Heart left ventricle (tissue), 16 donors: ENCODE measurements around the gene CASZ1. TPM values are rescaled to one million over a fixed set of nuclear protein-coding genes. Genes with fewer than 3 reads are reported as not detected.

ENCODE experiments used
- ATAC-seq, 4 donors: fragments of 200-7000 bp; cut with Tn5 transposase; one replicate each; pipeline ENCODE4 v1.9.1; 2020 to 2022; ENCODE audit warnings: moderate library complexity in 4 of 4, mild to moderate bottlenecking in 3 of 4, moderate number of reproducible peaks in 1 of 4
- DNase-seq, 5 donors: peaks; one replicate each; pipeline ENCODE4 v3.0.0-alpha.2; 2020
- H3K27ac ChIP-seq, 12 donors: fragments of 200-600 bp; sonication (generic) in 4 of 12; one replicate each; pipeline versions ENCODE4 v1.5.0 to v1.8.0; 2016 to 2022; ENCODE audit warnings: mild to moderate bottlenecking in 2 of 12
- H3K27me3 ChIP-seq, 9 donors: fragments of 200-600 bp; sonication (generic) in 2 of 9; one replicate each; pipeline versions ENCODE4 v1.5.1 to v1.8.0; 2016 to 2022; ENCODE audit warnings: mild to moderate bottlenecking in 3 of 9
- H3K36me3 ChIP-seq, 9 donors: fragments of 200-600 bp; sonication (generic) in 2 of 9; one replicate each; pipeline versions ENCODE4 v1.5.0 to v1.8.0; 2018 to 2022; ENCODE audit warnings: mild to moderate bottlenecking in 2 of 9
- H3K4me1 ChIP-seq, 12 donors: fragments of 200-600 bp; sonication (generic) in 4 of 12; one replicate each; pipeline versions ENCODE4 v1.5.0 to v1.8.0; 2016 to 2022; ENCODE audit warnings: mild to moderate bottlenecking in 3 of 12
- H3K4me3 ChIP-seq, 12 donors: fragments of 200-600 bp; sonication (generic) in 4 of 12; one replicate each; pipeline versions ENCODE4 v1.5.0 to v1.8.0; 2017 to 2022; ENCODE audit warnings: mild to moderate bottlenecking in 9 of 12, moderate library complexity in 4 of 12
- H3K9me3 ChIP-seq, 12 donors: fragments of 200-600 bp; sonication (generic) in 4 of 12; one replicate each; pipeline versions ENCODE4 v1.5.0 to v1.8.0; 2016 to 2022; ENCODE audit warnings: mild to moderate bottlenecking in 1 of 12
- CTCF ChIP-seq, 12 donors: fragments of 200-600 bp; sonication (generic) in 4 of 12; IDR thresholded peaks; one replicate each; pipeline versions ENCODE4 v1.5.0 to v1.8.0; 2018 to 2022; ENCODE audit warnings: antibody characterized with exemption in 12 of 12, mild to moderate bottlenecking in 5 of 12
- POLR2A ChIP-seq, 2 donors: fragments of 450-650 bp; IDR thresholded peaks; one replicate each; pipeline ENCODE4 v1.6.1; 2017; ENCODE audit warnings: antibody characterized with exemption in 2 of 2, mild to moderate bottlenecking in 2 of 2, moderate library complexity in 2 of 2
- WGBS, 4 donors: extraction: QIAGEN DNeasy Blood & Tissue Kit in 2 of 4; methylation state at CpG; one replicate each; pipeline versions ENCODE4 v1.1.5 to v1.1.7; 2013 to 2018; 5-methylcytosine and 5-hydroxymethylcytosine counted together
- intact Hi-C, 10 donors: fragments of 100-400 bp; cut with DNase I; formaldehyde crosslinking; loops; one replicate each; pipeline versions ENCODE4 v1.11.1 to v1.14.2; 2022
- polyA plus RNA-seq, 2 donors: library from polyadenylated mRNA; stranded (reverse); fragments of 200-250 nt; gene quantifications; one replicate each; pipeline ENCODE4 v1.2.3, GENCODE V29; 2013
- total RNA-seq, 9 donors: library from RNA; depleted of rRNA in 2 of 9; stranded (reverse); fragments of >200 nt in 2 of 9; fragmentation: NEBNext Ultra II Directional in 3 of 9; extraction: Animal tissue kit (Norgen Biotek cat#: 25700) in 3 of 9; gene quantifications; one replicate each; pipeline versions ENCODE4 v1.1.0 to v1.2.4, GENCODE V29; 2016 to 2023
- donor health status: ischemic (EF 13 %, LVEDD 7.1; RV severe dilation, severe dysfunction).
- donor health status: healthy with polysubstance abuse.
- donor health status: DM: no; HTN: yes; CAD: no.
- donor health status: DM: no; HTN: no; CAD: no.
- donor health status: ischemic (EF 25% LVEDD 6.9; RV normal size, moderate dysfunction).
- donor health status: ischemic (EF 25% LVEDD 5.7; RV mildly dilated, moderate dysfunction).
- donor health status: healthy.
- donor health status: DM: yes; HTN: yes; CAD: no.
- donor health status: ischemic (EF 35%, LVEDD 5.7; RV mildly dilated, moderate dysfunction).
- donor health status: nonischemic (EF 11% LVEDD 7.7; RV severe dilation, severe dysfunction).
- donor health status: DM: yes; HTN: yes; CAD: no.
- donor health status: PGD.
- donor health status: ischemic (EF 29% LVEDD 5.4; RV normal size, mild dysfunction).
- donor health status: nonischemic (EF 23%, LVEDD 6.1; RV moderate dilation, normal function).

The CASZ1 gene
- total and polyA plus RNA-seq, 11 donors = 28.8 to 84.9 (median 55.0) TPM

DNA sequence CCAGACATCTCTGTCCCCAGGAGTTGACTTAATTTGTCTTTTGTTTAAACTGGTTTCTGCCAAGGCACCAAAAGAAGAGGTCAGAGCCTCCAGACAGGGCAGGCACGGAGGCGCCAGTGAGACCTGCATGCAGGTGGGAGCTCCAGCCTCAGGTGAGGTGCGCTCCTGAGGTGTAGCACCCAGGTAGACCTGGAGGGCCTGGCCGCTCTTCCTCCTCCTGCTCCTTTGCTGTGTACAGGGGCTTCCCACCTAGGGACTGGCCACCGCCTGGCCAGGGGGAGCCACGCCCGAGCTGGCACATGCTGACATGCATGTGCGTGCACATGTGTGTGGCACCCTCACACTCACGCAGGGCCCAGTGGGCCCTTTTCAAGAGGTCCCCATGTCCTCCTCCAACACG, 163.0 kb downstream of the CASZ1 start:
- TF ChIP-seq POLR2A (IDR thresholded peaks at IDR 0.05) (no peak), CTCF (IDR thresholded peaks at IDR 0.05) (no peak)
- H3K36me3 ChIP-seq = peaks cover 0 to 16% (median 3%) of the 10 kb centered on the region in 9 donors
- no peak overlapping the region for H3K4me3 ChIP-seq
- no peaks in the 10 kb centered on the region for H3K9me3 ChIP-seq
- intact Hi-C loops = loop anchor here in 2 of 10 donors (10.0 kb wide), 2 partner anchors 99 to 119 kb away; no protein-coding TSS in a partner anchor
- peak in 3 of 5 donors; percentile 16 to 41 (median 18) for DNase-seq
- no peak for ATAC-seq
- peaks cover 0 to 38% (median 22%) of the 10 kb centered on the region in 12 donors for H3K4me1 ChIP-seq
- H3K27ac ChIP-seq = peak overlapping the region in 3 of 12 donors; percentile 26 to 72 (median 42)
- WGBS, 4 donors = 97% methylated on average over 10 of the region's 10 CpGs
- H3K27me3 ChIP-seq = peaks cover 0 to 5% (median 0%) of the 10 kb centered on the region in 9 donors

DNA sequence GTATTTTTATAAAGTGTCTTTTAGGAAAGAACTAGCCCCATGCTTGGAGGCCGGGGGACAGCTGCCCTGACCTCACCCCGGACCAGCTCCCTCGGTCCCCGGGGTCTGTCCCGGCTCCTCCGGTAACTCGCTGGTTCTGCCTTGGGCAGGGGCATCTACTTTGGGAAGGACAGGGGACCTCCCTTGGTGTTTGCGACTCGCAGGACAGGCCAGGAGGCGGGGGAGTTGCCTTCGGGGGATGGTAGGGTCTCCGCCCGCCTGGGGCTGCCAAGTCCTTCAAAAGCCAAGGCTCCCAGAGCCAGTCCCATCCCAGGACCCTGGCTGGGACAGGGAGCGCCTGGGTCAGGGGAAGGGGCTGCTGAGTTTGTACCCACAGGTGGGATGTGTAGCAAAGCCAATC, 163.8 kb downstream of the CASZ1 start:
- peaks cover 0 to 16% (median 0%) of the 10 kb centered on the region in 9 donors for H3K36me3 ChIP-seq
- DNase-seq = peak in 3 of 5 donors; percentile 16 to 49 (median 18)
- H3K27ac ChIP-seq = peak overlapping the region in 5 of 12 donors; percentile 15 to 72 (median 26)
- WGBS, 4 donors = 79 to 86% (median 82%) methylated on average over 10 to 14 of the region's 14 CpGs
- ATAC-seq = no peak
- H3K9me3 ChIP-seq = no peaks in the 10 kb centered on the region
- peaks cover 0 to 36% (median 24%) of the 10 kb centered on the region in 12 donors for H3K4me1 ChIP-seq
- no peaks in the 10 kb centered on the region for H3K27me3 ChIP-seq
- intact Hi-C loops = loop anchor here in 2 of 10 donors (10.0 kb wide), 2 partner anchors 98 to 118 kb away; no protein-coding TSS in a partner anchor
- TF ChIP-seq POLR2A (IDR thresholded peaks at IDR 0.05) = no peak
- TF ChIP-seq CTCF (IDR thresholded peaks at IDR 0.05) = no peak
- no peak overlapping the region for H3K4me3 ChIP-seq

DNA sequence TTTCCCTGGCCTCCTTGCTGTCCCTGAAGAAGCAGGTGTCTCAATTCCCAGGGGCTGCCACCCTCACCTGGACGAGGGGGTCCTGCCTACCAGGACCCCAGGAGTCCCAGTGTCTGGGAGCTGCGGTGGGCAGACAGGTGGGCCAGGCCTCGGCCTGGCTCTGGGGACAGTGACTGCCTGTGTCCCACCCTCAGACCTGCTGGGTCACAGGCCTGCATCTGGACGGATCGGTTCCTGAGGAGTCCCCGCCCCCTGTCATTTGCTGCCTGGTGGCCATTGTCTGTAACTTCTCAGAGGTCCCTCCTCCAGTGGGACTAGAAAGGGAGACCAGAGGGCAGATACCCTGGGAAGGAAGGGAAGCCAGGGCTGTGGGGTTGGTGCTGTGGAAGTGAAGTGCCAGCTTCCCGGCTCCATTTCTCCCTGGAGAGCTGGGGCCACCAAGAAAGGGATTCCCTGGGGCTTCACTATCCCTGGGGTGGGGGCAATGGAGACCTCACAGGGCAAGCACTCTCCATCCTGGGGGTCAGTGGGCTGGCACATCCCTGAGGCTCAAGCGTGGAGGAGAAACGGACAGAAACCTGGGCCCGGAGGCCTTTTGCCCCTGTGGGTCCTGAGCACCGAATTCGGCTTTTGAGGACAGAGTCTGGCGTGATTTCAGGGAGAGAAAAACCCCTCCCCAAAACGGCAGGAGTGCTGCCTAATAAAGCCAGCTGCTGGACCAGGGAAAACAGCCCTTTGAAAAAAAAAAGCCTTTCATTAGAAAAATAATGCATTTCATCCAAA, 164.4 kb downstream of the CASZ1 start:
- WGBS, 4 donors = 74 to 81% (median 78%) methylated on average over 10 to 14 of the region's 14 CpGs
- H3K27ac ChIP-seq = peak overlapping the region in 3 of 12 donors; percentile 26 to 64 (median 42)
- intact Hi-C loops = loop anchor here in 2 of 10 donors (10.0 kb wide), 2 partner anchors 97 to 117 kb away; no protein-coding TSS in a partner anchor

More for the DNA sequence above, 164.4 kb downstream of the CASZ1 start:
- ATAC-seq (no peak), DNase-seq (peak in 3 of 5 donors; percentile 19 to 43 (median 23))
- no peak for TF ChIP-seq POLR2A (IDR thresholded peaks at IDR 0.05)
- no peak for TF ChIP-seq CTCF (IDR thresholded peaks at IDR 0.05)
- Histone ChIP-seq H3K4me3 (no peak overlapping the region), H3K27me3 (no peaks in the 10 kb centered on the region), H3K36me3 (peaks cover 0 to 16% (median 0%) of the 10 kb centered on the region in 9 donors), H3K4me1 (peaks cover 0 to 36% (median 24%) of the 10 kb centered on the region in 12 donors), H3K9me3 (no peaks in the 10 kb centered on the region)
